ENCODE data around the gene FOXL3.

Gene FOXL3

GRCh38 chr7:244974-245373 lies 45.0 kb upstream of the FOXL3 start:
- Histone ChIP-seq H3K4me3 (ENCODE audit: insufficient read depth, low read length, poor library complexity, severe bottlenecking) (no peak overlapping the region), H4K20me1 (ENCODE audit: low read depth, low read length) (no peaks in the 10 kb centered on the region), H3K4me2 (ENCODE audit: low read depth, low read length, poor library complexity, severe bottlenecking) (no peak overlapping the region), H3K9me2 (replicated peaks; ENCODE audit: insufficient read depth, low read length) (no peaks in the 10 kb centered on the region), H3F3A (ENCODE audit: insufficient read depth) (no peaks in the 10 kb centered on the region), H3K36me3 (ENCODE audit: low read length) (no peaks in the 10 kb centered on the region), H3K9me3 (ENCODE audit: insufficient read depth, low read length) (no peaks in the 10 kb centered on the region), H3K27ac (ENCODE audit: low read depth, low read length) (no peak overlapping the region), H3K27me3 (ENCODE audit: low read length) (no peaks in the 10 kb centered on the region), H3K9ac (ENCODE audit: low read length) (no peak overlapping the region), H3K79me2 (ENCODE audit: insufficient read depth, low read length) (no peaks in the 10 kb centered on the region), H2AFZ (ENCODE audit: low read depth, low read length, severe bottlenecking) (no peak overlapping the region)
- TF ChIP-seq EZH2phosphoT487 (conservative IDR thresholded peaks at IDR 0.05; ENCODE audit: low read length) (no peak), CTCF (IDR thresholded peaks at IDR 0.05; ENCODE audit: insufficient read depth, low read length, poor library complexity, severe bottlenecking) (no peak)

- no peaks in the 10 kb centered on the region for H3K9me2 ChIP-seq (replicated peaks; ENCODE audit: insufficient read depth, low read length)
- no peak overlapping the region for H3K4me3 ChIP-seq (ENCODE audit: insufficient read depth, low read length, poor library complexity, severe bottlenecking)
- TF ChIP-seq CTCF (IDR thresholded peaks at IDR 0.05; ENCODE audit: insufficient read depth, low read length, poor library complexity, severe bottlenecking) (no peak), EZH2phosphoT487 (conservative IDR thresholded peaks at IDR 0.05; ENCODE audit: low read length) (no peak)
- H3K36me3 ChIP-seq (ENCODE audit: low read length): no peaks in the 10 kb centered on the region
- no peak overlapping the region for H3K9ac ChIP-seq (ENCODE audit: low read length)
- H3K27me3 ChIP-seq (ENCODE audit: low read length): no peaks in the 10 kb centered on the region
- H3K9me3 ChIP-seq (ENCODE audit: insufficient read depth, low read length): no peaks in the 10 kb centered on the region
- H3K4me2 ChIP-seq (ENCODE audit: low read depth, low read length, poor library complexity, severe bottlenecking): no peak overlapping the region
- no peaks in the 10 kb centered on the region for H4K20me1 ChIP-seq (ENCODE audit: low read depth, low read length)
- H3K79me2 ChIP-seq (ENCODE audit: insufficient read depth, low read length): no peaks in the 10 kb centered on the region
- no peak overlapping the region for H3K27ac ChIP-seq (ENCODE audit: low read depth, low read length)
- no peaks in the 10 kb centered on the region for H3F3A ChIP-seq (ENCODE audit: insufficient read depth)
- H2AFZ ChIP-seq (ENCODE audit: low read depth, low read length, severe bottlenecking): no peak overlapping the region
These were observed 44.2 kb upstream of the FOXL3 start for GRCh38 chr7:245574-246295.

DNA sequence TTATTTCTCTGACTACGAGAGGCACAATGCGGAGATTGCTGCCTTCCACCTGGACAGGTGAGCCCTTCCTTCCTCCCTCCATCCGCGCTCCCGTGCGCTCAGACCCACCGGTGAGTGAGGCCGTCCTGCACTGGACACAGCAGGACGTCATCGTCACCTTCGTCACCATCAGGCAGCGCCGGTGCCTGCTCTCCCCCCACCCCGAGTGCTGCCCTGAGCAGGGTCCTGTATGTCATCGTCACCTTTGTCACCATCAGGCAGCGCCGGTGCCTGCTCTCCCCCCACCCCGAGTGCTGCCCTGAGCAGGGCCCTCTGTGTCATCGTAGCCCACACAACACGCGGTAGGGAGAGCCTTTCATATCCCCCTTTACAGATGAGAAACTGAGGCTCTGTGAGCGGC lies 43.5 kb upstream of the FOXL3 start:
- H3K9me3 ChIP-seq (ENCODE audit: insufficient read depth, low read length): no peaks in the 10 kb centered on the region
- TF ChIP-seq CTCF (IDR thresholded peaks at IDR 0.05; ENCODE audit: insufficient read depth, low read length, poor library complexity, severe bottlenecking): no peak
- TF ChIP-seq EZH2phosphoT487 (conservative IDR thresholded peaks at IDR 0.05; ENCODE audit: low read length): no peak
- no peak overlapping the region for H2AFZ ChIP-seq (ENCODE audit: low read depth, low read length, severe bottlenecking)
- H3K4me3 ChIP-seq (ENCODE audit: insufficient read depth, low read length, poor library complexity, severe bottlenecking): no peak overlapping the region
- no peak overlapping the region for H3K27ac ChIP-seq (ENCODE audit: low read depth, low read length)
- H4K20me1 ChIP-seq (ENCODE audit: low read depth, low read length): no peaks in the 10 kb centered on the region
- H3K9ac ChIP-seq (ENCODE audit: low read length): no peak overlapping the region
- no peaks in the 10 kb centered on the region for H3K27me3 ChIP-seq (ENCODE audit: low read length)
- H3K79me2 ChIP-seq (ENCODE audit: insufficient read depth, low read length): no peaks in the 10 kb centered on the region
- no peaks in the 10 kb centered on the region for H3K9me2 ChIP-seq (replicated peaks; ENCODE audit: insufficient read depth, low read length)
- H3K36me3 ChIP-seq (ENCODE audit: low read length): no peaks in the 10 kb centered on the region
- no peak overlapping the region for H3K4me2 ChIP-seq (ENCODE audit: low read depth, low read length, poor library complexity, severe bottlenecking)
- no peaks in the 10 kb centered on the region for H3F3A ChIP-seq (ENCODE audit: insufficient read depth)

All from SU-DHL-6 (cell line).